Fibroblast of skin of back (primary cell): Measurements from ENCODE around the gene FBXO44.

Experiments used
- DNase-seq: peaks from one replicate; pipeline ENCODE4 v3.0.0-alpha.2; 2013

FBXO44 gene

GRCh38 chr1:11661103-11661502 lies 6.4 kb downstream of the FBXO44 start:
- DNase-seq, result no peak

GRCh38 chr1:11664336-11665065 lies 9.8 kb downstream of the FBXO44 start:
- DNase-seq, result peak; percentile 32

- no peak for DNase-seq
Measured at GRCh38 chr1:11668516-11668915, 13.8 kb downstream of the FBXO44 start.

DNA sequence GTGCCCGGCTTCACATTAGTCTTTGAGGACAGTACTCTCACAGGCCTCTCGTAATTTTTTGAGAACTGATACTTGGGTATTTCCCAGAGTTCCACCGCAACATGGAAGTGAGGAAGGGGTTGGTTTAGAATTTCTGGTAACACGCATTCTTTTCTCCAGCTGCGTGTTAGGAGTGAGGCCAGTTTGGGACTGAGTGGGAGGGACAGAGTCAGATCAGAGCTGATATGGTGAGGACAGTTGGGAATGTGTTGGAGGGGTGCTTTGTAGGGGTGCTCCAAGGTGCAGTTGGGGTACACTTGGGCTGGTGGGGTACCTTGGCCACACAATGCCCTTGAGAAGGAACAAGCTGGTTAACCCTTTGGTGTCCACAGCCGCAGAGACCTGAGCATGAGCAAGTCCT lies 16.1 kb downstream of the FBXO44 start:
- DNase-seq, result no peak

GRCh38 chr1:11671205-11671543 lies 16.5 kb downstream of the FBXO44 start:
- DNase-seq, result no peak

- no peak for DNase-seq
Measured at GRCh38 chr1:11671544-11672286, 17.0 kb downstream of the FBXO44 start.

DNA sequence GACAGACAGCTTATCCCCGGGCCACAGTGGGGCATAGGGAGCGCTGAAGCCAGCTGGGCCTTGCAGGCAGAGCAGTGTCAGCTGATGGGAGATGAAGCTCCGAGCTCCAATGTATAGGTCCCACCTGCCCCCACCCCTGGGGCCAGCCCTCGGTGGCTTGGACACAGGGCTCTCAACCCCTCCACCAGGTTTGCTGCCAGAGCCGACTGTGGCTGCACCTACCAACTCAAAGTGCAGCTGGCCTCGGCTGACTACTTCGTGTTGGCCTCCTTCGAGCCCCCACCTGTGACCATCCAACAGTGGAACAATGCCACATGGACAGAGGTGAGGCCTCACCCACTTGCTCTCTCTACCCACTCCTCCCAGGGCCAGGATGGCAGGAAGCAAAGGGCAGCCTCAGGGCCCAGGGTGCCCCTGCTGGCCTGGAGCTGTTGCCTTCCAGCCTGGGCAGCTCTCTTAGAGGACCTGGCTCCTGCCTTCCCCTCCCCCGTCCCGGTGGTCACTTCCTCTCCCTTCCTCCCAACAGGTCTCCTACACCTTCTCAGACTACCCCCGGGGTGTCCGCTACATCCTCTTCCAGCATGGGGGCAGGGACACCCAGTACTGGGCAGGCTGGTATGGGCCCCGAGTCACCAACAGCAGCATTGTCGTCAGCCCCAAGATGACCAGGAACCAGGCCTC lies 18.6 kb downstream of the FBXO44 start:
- DNase-seq, result no peak

- no peak for DNase-seq
Measured at GRCh38 chr1:11674488-11674887, 19.8 kb downstream of the FBXO44 start.

DNA sequence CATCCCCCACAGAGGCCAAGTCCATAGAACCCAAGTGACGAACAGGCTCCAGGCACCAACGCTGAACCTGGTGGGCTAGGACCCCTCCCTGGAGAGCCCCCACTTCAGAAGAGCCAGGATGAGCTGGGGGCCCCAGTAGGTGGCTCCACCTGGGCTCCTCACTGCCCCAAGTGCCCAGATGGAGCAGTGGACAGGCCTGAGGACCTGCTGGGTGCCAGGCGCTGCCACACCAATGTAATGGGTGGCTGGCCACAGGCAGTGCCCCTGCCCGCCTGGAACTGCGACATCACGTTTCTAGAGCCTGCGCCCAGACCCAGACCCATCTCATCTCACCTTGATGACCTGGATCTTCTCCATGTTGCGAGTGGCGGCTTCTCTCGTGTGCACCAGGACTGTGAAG lies 20.6 kb downstream of the FBXO44 start:
- no peak for DNase-seq

- no peak for DNase-seq
Measured at GRCh38 chr1:11676386-11677103, 21.9 kb downstream of the FBXO44 start.

DNA sequence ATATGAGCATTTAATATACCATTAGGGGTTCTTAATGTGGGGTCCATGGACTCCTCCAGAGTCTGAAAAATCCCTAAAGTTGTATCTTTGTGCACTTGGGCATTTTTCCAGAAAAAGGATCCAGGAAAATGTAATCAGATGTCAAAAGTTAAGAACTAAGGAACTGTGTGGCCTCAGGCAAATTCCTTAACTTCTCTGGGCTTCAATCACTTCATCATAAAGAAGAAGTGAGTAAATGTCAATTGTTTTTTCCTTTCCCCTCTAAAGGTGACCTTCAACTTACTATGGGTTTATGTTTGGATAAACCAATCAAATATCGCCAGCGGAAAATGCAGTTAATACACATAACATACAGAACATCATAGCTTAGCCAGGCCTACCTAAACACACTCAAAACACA lies 23.8 kb downstream of the FBXO44 start:
- no peak for DNase-seq

- no peak for DNase-seq
Measured at GRCh38 chr1:11680270-11681070, 25.8 kb downstream of the FBXO44 start.

DNA sequence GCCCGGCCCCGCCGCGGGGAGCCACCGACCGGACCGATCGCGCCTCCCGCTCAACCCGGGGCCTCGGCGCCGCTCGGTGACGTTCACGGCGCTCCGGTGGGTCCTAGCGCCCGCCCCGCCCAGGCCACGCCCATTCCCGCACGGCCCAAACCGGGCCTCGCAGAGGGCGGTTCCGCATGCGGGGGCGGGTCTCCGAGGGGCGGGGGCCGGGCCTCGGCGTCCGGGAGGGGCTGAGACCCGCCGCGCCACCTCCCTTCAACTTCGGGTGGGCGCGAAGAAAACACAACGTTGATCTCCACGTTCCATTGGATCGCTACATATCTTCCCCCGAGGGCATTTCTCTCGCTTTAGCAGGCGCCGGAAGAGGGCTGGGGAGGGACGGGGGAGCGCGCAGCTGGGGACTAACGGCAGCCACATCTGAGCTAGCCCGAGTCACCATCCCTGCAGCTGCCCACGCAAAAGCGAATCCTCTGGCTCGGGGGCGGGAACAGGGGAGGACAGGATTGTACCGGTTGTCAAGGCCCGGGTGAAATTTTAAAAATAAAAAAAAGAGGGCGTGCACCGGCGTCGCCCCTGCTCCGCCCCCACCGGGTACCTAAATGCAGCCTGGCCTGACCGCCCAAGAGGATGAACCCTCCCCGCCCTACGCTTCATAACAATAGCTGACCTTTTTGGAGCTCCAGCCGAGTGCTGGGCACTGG lies 26.5 kb downstream of the FBXO44 start, which contains the start of gene MAD2L2:
MAD2L2 (minus strand) TSS at position 78 of the 701 bp plus-strand sequence. CDS start 547 bp downstream, outside the sequence.
- peak; percentile 83 for DNase-seq

DNA sequence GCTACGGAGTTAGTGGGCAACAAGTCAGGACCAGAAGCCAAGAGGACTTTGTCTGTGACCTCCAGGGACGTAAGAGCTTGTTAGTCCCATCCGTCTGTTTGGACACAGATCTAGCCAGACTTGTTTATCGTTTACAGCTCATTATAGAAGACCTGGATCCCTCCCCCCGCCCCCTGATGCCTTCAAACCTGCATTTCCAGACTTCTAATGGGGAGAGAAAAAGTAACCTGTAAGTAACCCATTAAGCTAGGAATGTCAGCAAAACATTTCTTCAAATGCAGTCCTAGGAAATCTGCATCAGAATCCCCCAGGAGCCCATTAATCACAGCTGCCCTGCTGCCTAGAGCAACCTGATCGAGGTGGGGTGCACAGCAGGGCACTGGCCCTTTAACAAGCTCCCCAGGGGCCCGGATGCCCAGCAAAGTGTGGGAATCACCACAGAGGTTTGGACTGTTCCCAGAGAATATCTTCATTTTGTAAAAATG lies 27.7 kb downstream of the FBXO44 start:
- DNase-seq, result no peak

GRCh38 chr1:11682799-11683198 lies 28.1 kb downstream of the FBXO44 start:
- no peak for DNase-seq

DNA sequence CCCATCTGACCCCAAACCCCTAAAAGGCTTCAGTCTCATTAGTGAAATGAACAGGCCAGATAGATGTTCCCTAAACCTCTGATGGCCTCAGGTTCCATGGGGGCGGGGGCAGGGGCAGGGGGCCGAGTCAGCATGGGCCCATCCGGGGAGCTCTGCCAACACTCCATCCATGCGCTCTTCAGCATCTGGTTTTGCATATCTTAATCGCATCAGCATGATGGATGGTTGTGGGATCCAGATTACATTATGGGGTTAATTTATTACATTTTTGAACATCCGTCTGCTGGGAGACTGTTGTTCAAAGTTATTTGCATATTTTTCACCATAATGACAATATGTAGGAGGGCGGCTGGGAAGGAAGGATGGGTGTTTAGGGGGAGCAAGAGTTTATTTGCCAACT lies 29.4 kb downstream of the FBXO44 start:
- no peak for DNase-seq

- DNase-seq, result no peak
Measured at GRCh38 chr1:11685210-11685752, 30.6 kb downstream of the FBXO44 start.

DNA sequence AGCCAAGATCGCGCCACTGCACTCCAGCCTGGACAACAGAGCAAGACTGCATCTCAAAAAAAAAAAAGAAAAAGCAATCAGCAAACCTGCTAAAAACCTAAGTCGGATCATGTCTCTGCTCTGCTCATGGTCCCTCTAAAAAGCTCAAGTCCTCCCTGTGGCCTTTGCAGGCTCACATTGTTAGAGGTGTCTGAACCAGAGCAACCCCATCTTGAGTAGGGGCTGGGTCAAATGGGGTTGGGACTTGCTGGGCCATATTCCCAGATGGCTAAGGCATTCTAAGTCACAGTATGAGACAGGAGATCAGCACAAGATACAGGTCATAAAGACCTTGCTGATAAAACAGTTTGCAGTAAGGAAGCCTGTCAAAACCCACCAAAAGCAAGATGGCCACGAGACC lies 33.8 kb downstream of the FBXO44 start:
- no peak for DNase-seq

- no peak for DNase-seq
Measured at GRCh38 chr1:11690397-11691301, 36.0 kb downstream of the FBXO44 start.
